PC-9 (cell line): ENCODE data around the gene PLD6. TPM values are rescaled to one million over a fixed set of nuclear protein-coding genes. Genes with fewer than 3 reads are reported as not detected.

ENCODE experiments used
- BruUV-seq: library from RNA; stranded (reverse); fragments of 400-500 nt; replicated peaks from 2 replicates; lab custom pipeline; 2021; lab: Mats Ljungman, UMichigan
- CTCF ChIA-PET: fragments of 300-600 bp; sonication (Branson Sonifier 250); formaldehyde crosslinking; loops from one replicate; lab custom pipeline; 2022; ENCODE audit warnings: antibody characterized with exemption; lab: Charles Lee
- POLR2A ChIA-PET: fragments of 300-600 bp; sonication (Branson Sonifier 250); formaldehyde crosslinking; loops from one replicate; lab custom pipeline; 2022; ENCODE audit warnings: antibody characterized with exemption; ENCODE audit not compliant: unreplicated experiment; lab: Charles Lee
- DNase-seq, 2 experiments: peaks; one replicate each; pipeline versions ENCODE4 v3.0.0 to v3.0.0-alpha.2; 2015 to 2022; ENCODE audit warnings: mixed read lengths in 1 of 2
- H2AFZ ChIP-seq: fragments of 200-600 bp; sonication (generic); 2 replicates; pipeline ENCODE4 v1.8.1; 2017; ENCODE audit warnings: antibody characterized with exemption
- H3F3A ChIP-seq: fragments of 200-600 bp; sonication (generic); 2 replicates; pipeline ENCODE4 v1.8.1; 2017; ENCODE audit warnings: antibody characterized with exemption, mild to moderate bottlenecking, low read depth; ENCODE audit not compliant: insufficient read depth
- H3K27ac ChIP-seq: fragments of 200-600 bp; sonication (generic); 2 replicates; pipeline ENCODE4 v1.6.1; 2016; ENCODE audit warnings: mixed run types
- H3K27me3 ChIP-seq: fragments of 200-600 bp; sonication (generic); 2 replicates; pipeline ENCODE4 v1.6.1; 2016; ENCODE audit warnings: low read depth, mixed run types; ENCODE audit not compliant: insufficient read depth
- H3K36me3 ChIP-seq: fragments of 200-600 bp; sonication (generic); 2 replicates; pipeline ENCODE4 v1.6.1; 2016; ENCODE audit warnings: low read depth, mixed run types
- H3K4me1 ChIP-seq: fragments of 200-600 bp; sonication (generic); replicated peaks from 2 replicates; pipeline ENCODE4 v1.6.1; 2016; ENCODE audit warnings: mixed run types; ENCODE audit not compliant: insufficient read depth
- H3K4me2 ChIP-seq: fragments of 200-600 bp; sonication (generic); 2 replicates; pipeline ENCODE4 v1.6.1; 2017; ENCODE audit warnings: mixed run types
- H3K4me3 ChIP-seq: fragments of 200-600 bp; sonication (generic); 2 replicates; pipeline ENCODE4 v1.6.1; 2016; ENCODE audit warnings: mixed run types
- H3K79me2 ChIP-seq: fragments of 200-600 bp; sonication (generic); 2 replicates; pipeline ENCODE4 v1.6.1; 2017; ENCODE audit warnings: low read depth, mixed run types
- H3K9me2 ChIP-seq: fragments of 200-600 bp; sonication (generic); 2 replicates; pipeline ENCODE4 v1.8.1; 2017; ENCODE audit warnings: mild to moderate bottlenecking; ENCODE audit not compliant: insufficient read depth
- H3K9me3 ChIP-seq: fragments of 200-600 bp; sonication (generic); 2 replicates; pipeline ENCODE4 v1.8.1; 2016; ENCODE audit warnings: low read depth; ENCODE audit not compliant: insufficient read depth
- H4K20me1 ChIP-seq: fragments of 200-600 bp; sonication (generic); 2 replicates; pipeline ENCODE4 v1.8.1; 2017; ENCODE audit not compliant: insufficient read depth
- EZH2 ChIP-seq: fragments of 200-600 bp; sonication (generic); IDR thresholded peaks from 2 replicates; pipeline ENCODE4 v1.8.0; 2017; ENCODE audit warnings: antibody characterized with exemption, low read depth
- intact Hi-C: fragments of 100-400 bp; cut with micrococcal nuclease; formaldehyde crosslinking; loops from one replicate; pipeline ENCODE4 v1.10.0; 2022; ENCODE audit not compliant: unreplicated experiment
- total RNA-seq: library from RNA; stranded (reverse); gene quantifications from 2 replicates; pipeline ENCODE4 v1.2.3, GENCODE V29; 2021
- TF ChIP-seq, protein P1 (sequence below): fragments of 200-600 bp; sonication (generic); conservative IDR thresholded peaks from 2 replicates; pipeline ENCODE4 v1.6.1; 2017; ENCODE audit warnings: mixed run types, antibody characterized with exemption, mild to moderate bottlenecking, moderate library complexity

The PLD6 gene
- total RNA-seq, 1 experiment from 2014 or later = 4.1 TPM

- CTCF ChIA-PET = no interaction called here
These were observed 18.0 kb upstream of the PLD6 start for GRCh38 chr17:17224137-17224536.

DNA sequence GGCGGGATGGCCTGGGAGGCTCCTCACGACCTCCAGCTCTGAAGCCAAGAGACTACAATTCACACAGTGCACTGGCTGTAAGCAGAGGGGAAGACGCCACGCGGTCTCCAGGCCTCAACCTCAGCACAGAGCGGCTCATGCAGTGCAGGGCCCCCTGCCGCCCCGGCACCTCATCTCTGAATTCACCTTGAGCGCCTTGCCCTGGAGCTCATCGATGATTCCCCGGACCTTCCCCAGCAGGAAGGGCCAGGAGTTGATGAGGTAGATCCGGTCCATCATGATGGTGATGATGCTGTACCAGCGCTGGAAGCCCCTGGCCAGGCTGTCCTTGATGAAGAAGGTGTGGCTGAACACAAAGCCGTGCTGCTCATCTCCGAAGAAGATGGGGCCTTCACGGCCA, 17.6 kb upstream of the PLD6 start:
- Histone ChIP-seq H3K27ac (no peak overlapping the region), H3K9me3 (no peaks in the 10 kb centered on the region), H3K27me3 (no peaks in the 10 kb centered on the region), H4K20me1 (peaks cover 3% of the 10 kb centered on the region; the same call in 1 of the 2 replicates), H3K4me2 (no peak overlapping the region), H3K9me2 (no peaks in the 10 kb centered on the region), H2AFZ (no peak overlapping the region), H3K4me1 (no peaks in the 10 kb centered on the region), H3K79me2 (no peaks in the 10 kb centered on the region), H3K36me3 (peaks cover 23% of the 10 kb centered on the region; the same call in 1 of the 2 replicates), H3F3A (no peaks in the 10 kb centered on the region), H3K4me3 (no peak overlapping the region)
- ChIA-PET POLR2A (no interaction called here), CTCF (no interaction called here)
- DNase-seq = no peak
- no TSS peak for BruUV-seq
- TF ChIP-seq EZH2 = no peak
- TF ChIP-seq, protein P1, sequence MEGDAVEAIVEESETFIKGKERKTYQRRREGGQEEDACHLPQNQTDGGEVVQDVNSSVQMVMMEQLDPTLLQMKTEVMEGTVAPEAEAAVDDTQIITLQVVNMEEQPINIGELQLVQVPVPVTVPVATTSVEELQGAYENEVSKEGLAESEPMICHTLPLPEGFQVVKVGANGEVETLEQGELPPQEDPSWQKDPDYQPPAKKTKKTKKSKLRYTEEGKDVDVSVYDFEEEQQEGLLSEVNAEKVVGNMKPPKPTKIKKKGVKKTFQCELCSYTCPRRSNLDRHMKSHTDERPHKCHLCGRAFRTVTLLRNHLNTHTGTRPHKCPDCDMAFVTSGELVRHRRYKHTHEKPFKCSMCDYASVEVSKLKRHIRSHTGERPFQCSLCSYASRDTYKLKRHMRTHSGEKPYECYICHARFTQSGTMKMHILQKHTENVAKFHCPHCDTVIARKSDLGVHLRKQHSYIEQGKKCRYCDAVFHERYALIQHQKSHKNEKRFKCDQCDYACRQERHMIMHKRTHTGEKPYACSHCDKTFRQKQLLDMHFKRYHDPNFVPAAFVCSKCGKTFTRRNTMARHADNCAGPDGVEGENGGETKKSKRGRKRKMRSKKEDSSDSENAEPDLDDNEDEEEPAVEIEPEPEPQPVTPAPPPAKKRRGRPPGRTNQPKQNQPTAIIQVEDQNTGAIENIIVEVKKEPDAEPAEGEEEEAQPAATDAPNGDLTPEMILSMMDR = no peak
- intact Hi-C loops = no loop called here

More at GRCh38 chr17:17224137-17224536, 18.0 kb upstream of the PLD6 start:
- Histone ChIP-seq H3K9me2 (no peaks in the 10 kb centered on the region), H3K4me3 (no peak overlapping the region), H3K27me3 (no peaks in the 10 kb centered on the region), H3K9me3 (no peaks in the 10 kb centered on the region), H3K27ac (no peak overlapping the region), H3K4me1 (no peaks in the 10 kb centered on the region), H3F3A (no peaks in the 10 kb centered on the region), H3K4me2 (no peak overlapping the region), H4K20me1 (peaks cover 3% of the 10 kb centered on the region; the same call in 1 of the 2 replicates), H3K36me3 (peaks cover 23% of the 10 kb centered on the region; the same call in 1 of the 2 replicates), H3K79me2 (no peaks in the 10 kb centered on the region), H2AFZ (no peak overlapping the region)
- POLR2A ChIA-PET = no interaction called here
- TF ChIP-seq EZH2 = no peak
- TF ChIP-seq, protein P1 = no peak
- intact Hi-C loops = no loop called here
- BruUV-seq = no TSS peak
- DNase-seq = no peak

GRCh38 chr17:17221329-17221728, 15.2 kb upstream of the PLD6 start:
- H3K9me3 ChIP-seq = no peaks in the 10 kb centered on the region
- intact Hi-C loops = no loop called here
- no TSS peak for BruUV-seq
- H3K9me2 ChIP-seq = no peaks in the 10 kb centered on the region
- no peak overlapping the region for H3K4me3 ChIP-seq
- no peak overlapping the region for H2AFZ ChIP-seq
- H3K4me1 ChIP-seq = no peaks in the 10 kb centered on the region
- peaks cover 18% of the 10 kb centered on the region; the same call in 1 of the 2 replicates for H3K36me3 ChIP-seq
- H3F3A ChIP-seq = no peaks in the 10 kb centered on the region
- H3K27me3 ChIP-seq = no peaks in the 10 kb centered on the region
- no peak overlapping the region for H3K27ac ChIP-seq
- H3K79me2 ChIP-seq = no peaks in the 10 kb centered on the region
- TF ChIP-seq EZH2 = no peak
- TF ChIP-seq, protein P1 = no peak
- ChIA-PET CTCF (no interaction called here), POLR2A (no interaction called here)
- DNase-seq = no peak
- no peak overlapping the region for H3K4me2 ChIP-seq
- peaks cover 3% of the 10 kb centered on the region; the same call in 1 of the 2 replicates for H4K20me1 ChIP-seq
